ENCODE results near the gene CPSF3. TPM values are rescaled to one million over a fixed set of nuclear protein-coding genes. Genes with fewer than 3 reads are reported as not detected.

Gene CPSF3
- total and polyA plus RNA-seq, 2 of the 13 experiments (the other 11 are each of a cell fraction or from before 2014, with no cell fraction given), result 19.8 to 93.0 TPM

GRCh38 chr2:9380702-9381628 lies 42.5 kb upstream of the CPSF3 start:
- peaks cover 5 to 12% of the 10 kb centered on the region in 2 experiments; a peak in 4 of 5 replicates for H3K36me3 ChIP-seq (replicated peaks in 1 of 2; ENCODE audit: control insufficient read depth in 1 of 2, insufficient read depth in 2 of 2, low read length in 2 of 2)
- FAIRE-seq, result peak; percentile 70
- WGBS (ENCODE audit: low lambda C conversion rate), result 51% methylated on average over 17 of the region's 18 CpGs
- TF ChIP-seq CREB3 (CRISPR knock-in tag; IDR thresholded peaks at IDR 0.05), result no peak
- TF ChIP-seq PRDM4 (CRISPR knock-in tag; IDR thresholded peaks at IDR 0.05; ENCODE audit: borderline replicate concordance), result no peak
- TF ChIP-seq ZNF460 (CRISPR knock-in tag; IDR thresholded peaks at IDR 0.05; ENCODE audit: borderline replicate concordance), result no peak; the same call in 1 of the 2 replicates
- no peak for TF ChIP-seq ZNF788 (CRISPR knock-in tag; IDR thresholded peaks at IDR 0.05; ENCODE audit: borderline replicate concordance)
- no peak for TF ChIP-seq SMYD3 (CRISPR knock-in tag; IDR thresholded peaks at IDR 0.05)
- no peak for TF ChIP-seq ATRX (CRISPR knock-in tag; IDR thresholded peaks at IDR 0.05; ENCODE audit: borderline replicate concordance)
- no peak for TF ChIP-seq ZBTB37 (CRISPR knock-in tag; IDR thresholded peaks at IDR 0.05)
- TF ChIP-seq ZNF180 (CRISPR knock-in tag; IDR thresholded peaks at IDR 0.05; ENCODE audit: borderline replicate concordance, low read depth), result no peak
- TF ChIP-seq CREBL2 (CRISPR knock-in tag; IDR thresholded peaks at IDR 0.05; ENCODE audit: borderline replicate concordance), result no peak
- TF ChIP-seq HNF1B (CRISPR knock-in tag; IDR thresholded peaks at IDR 0.05), result no peak
- no peak for TF ChIP-seq NFIB (CRISPR knock-in tag; IDR thresholded peaks at IDR 0.05; ENCODE audit: borderline replicate concordance)
- no peak for TF ChIP-seq ZNF207 (IDR thresholded peaks at IDR 0.05; ENCODE audit: borderline replicate concordance)
- peak; percentile 51 for TF ChIP-seq DNMT3B (CRISPR knock-in tag; conservative IDR thresholded peaks at IDR 0.05)

More at GRCh38 chr2:9380702-9381628, 42.5 kb upstream of the CPSF3 start:
- Histone ChIP-seq H3K4me3 (replicated peaks in 1 of 3; ENCODE audit: insufficient read depth in 1 of 3, low read depth in 2 of 3, low read length in 3 of 3) (peak overlapping the region in 1 of 3 experiments; percentile 27; a peak in 1 of 6 replicates), H3K4me1 (ENCODE audit: insufficient read depth, low read length) (peaks cover 56% of the 10 kb centered on the region), H3K27ac (ENCODE audit: extremely low read length, insufficient read depth, low read length) (peak overlapping the region; percentile 67), H3K9me3 (ENCODE audit: low read length) (no peaks in the 10 kb centered on the region), H2AFZ (ENCODE audit: low read length) (peak overlapping the region; percentile 3), H3K4me2 (ENCODE audit: low read depth, low read length) (peak overlapping the region; percentile 54), H3K9ac (ENCODE audit: insufficient read depth, low read depth, low read length) (peak overlapping the region; percentile 18), H3K79me2 (ENCODE audit: insufficient read depth, low read length) (no peaks in the 10 kb centered on the region), H3K27me3 (ENCODE audit: control insufficient read depth in 1 of 2, insufficient read depth in 2 of 2, low read length in 2 of 2) (no peaks in the 10 kb centered on the region), H4K20me1 (ENCODE audit: insufficient read depth, low read length) (no peaks in the 10 kb centered on the region)
- ATAC-seq (peak; percentile 83), DNase-seq (ENCODE audit: low spot score) (peak; percentile 85)
- intact Hi-C loops (cut with micrococcal nuclease; ENCODE audit: unreplicated experiment), result no loop called here
- in situ Hi-C loops (cut with HindIII; ENCODE audit: extremely low pct_ligation_motif_present, low pct_unique_long_range_greater_than_20kb), result no loop called here
- POLR2A ChIA-PET, result interaction anchor here (0.7 to 3.0 kb wide), 12 partner anchors 8 to 699 kb away, joined by 3 to 18 read pairs (median 6); partner anchors contain the start of genes CPSF3, ID2, ITGB1BP1 and YWHAQ
- no TSS peak for BruUV-seq (replicated peaks)
- CTCF ChIA-PET (ENCODE audit: low intra/inter-chr PET ratio, low total read pairs), result no interaction called here
